ENCODE data around the gene DNAJB4. TPM values are rescaled to one million over a fixed set of nuclear protein-coding genes. Genes with fewer than 3 reads are reported as not detected.

The DNAJB4 gene
- total RNA-seq: 227 and 238 TPM in 2 replicates

DNA sequence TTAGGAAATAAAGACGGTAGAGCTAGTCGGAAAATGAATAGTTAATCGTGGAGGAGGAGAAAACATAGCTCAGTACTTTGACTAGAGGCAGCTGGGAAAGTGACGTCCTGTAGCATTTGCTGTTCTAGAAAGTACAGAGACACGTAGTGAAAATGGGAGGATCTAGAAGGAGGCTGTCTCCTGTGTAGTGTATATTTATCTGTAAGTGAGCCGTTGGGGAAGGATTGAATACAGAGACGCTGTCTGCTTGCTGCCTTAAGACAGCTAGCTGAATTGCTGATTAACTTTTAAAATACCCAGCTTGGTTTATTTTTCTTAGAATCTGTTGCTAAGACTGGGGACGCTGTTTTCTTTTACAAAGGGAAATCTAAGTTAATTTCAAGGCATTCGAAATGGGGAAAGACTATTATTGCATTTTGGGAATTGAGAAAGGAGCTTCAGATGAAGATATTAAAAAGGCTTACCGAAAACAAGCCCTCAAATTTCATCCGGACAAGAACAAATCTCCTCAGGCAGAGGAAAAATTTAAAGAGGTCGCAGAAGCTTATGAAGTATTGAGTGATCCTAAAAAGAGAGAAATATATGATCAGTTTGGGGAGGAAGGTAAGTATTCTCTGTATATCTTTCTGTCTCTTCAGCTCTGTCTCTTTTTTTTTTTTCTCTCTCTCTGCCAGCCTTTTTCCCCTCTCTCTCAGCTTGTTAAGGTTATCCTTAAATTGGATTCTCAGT, at the start of gene DNAJB4:
DNAJB4 (plus strand) TSS at position 221 of the 729 bp plus-strand sequence; CDS start at position 393, 172 bp downstream.

DNA sequence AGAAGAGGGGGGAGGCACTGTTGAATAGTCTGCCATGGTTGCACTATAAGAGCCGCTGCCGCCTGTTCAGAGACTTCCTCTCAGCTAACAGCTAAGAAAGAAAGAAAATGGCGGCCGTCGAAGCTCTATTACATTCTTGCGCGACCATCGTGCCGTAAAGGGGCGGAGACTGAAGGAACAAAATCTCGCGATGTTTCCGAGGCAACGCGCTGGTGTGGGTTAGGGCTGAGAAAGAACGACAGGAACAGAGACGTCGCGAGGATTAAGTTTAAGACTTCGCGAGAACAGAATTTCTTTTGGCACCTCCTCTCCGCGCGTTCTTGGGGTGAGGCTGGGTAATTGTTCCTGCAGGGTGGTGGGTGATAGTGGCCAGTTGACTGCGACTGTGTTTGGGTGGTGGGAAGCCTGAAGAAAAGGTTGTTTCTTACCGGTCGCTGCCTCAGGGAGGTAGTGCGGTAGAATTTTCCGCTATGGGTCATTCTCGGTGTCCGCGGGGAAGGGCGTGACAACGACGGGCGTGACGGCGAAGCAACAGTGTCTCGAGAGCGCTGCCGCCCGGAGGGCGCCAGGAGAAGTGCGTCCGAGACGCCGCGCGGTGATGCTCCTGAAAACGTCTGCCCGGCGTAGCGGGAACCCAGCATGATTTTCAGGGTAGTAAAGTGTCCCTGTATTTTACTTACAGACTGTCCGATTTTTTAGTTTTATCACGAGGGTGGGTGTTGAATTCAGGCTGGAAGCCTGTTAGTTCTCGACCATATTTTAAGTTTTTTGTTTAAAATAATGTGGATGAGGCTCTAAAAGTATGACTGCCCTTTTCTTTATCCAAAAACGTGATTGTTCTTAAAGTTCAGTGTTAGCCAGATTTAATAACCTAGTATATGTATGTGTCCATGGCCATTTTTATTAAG, 25.5 kb upstream of the DNAJB4 start, which contains the start of gene FUBP1:
FUBP1 (minus strand) TSS at position 104 of the 908 bp plus-strand sequence; CDS start at position 36, 68 bp downstream.

DNA sequence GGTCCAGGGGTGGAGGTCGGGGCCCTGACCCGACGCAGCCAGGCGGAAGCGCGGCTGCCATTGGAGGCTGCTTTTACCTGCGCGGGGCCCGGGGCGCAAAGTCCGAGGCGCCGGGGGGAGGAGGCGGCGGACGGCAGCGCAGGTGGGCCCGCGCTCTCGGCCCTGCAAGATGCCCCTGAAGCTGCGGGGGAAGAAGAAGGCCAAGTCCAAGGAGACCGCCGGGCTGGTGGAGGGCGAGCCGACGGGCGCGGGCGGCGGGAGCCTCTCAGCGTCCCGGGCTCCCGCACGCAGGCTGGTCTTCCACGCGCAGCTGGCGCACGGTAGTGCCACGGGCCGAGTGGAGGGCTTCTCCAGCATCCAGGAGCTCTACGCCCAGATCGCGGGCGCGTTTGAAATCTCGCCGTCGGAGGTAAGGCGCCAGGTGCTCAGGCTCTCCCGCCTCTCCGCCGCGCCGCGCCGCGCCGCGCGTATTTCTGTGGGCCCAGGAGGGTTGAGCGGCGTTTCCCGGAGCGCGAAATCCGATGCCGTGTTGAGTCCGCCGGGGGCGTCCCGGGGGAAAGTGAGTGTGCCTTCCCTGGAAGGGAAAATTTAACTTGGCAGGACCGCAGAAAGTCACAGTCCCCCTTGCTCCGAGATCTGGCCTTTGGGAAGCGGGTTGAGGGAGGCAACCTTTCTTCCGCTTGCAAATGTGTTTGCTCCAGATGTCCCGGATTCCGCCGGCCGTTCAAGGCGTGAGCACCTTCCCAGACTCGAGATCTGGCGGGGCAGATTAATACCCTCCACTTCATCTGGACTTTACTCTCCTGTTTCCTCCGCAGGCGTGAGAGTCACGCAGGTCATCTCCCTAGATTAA, 41.4 kb downstream of the DNAJB4 start, which contains the start of gene GIPC2:
GIPC2 (plus strand) TSS at position 41 of the 853 bp plus-strand sequence; CDS start at position 170, 129 bp downstream.

Small RNA genes within 50 kb of the gene (small RNA-seq; reads per million reads assigned to genes)
- gene AC103591.3: 1.4 reads per million, percentile 71 among the genes with 10 or more reads in this experiment

Other genes with a start within 250 kb of the DNAJB4 start
- 59.4 and 60.7 TPM in 2 replicates for gene USP33, start 245.1 kb upstream of the DNAJB4 start, total RNA-seq
- 16.3 and 18.1 TPM in 2 replicates for gene MIGA1, start 225.3 kb upstream of the DNAJB4 start, total RNA-seq
- gene NEXN, start 116.3 kb upstream of the DNAJB4 start, total RNA-seq: 2.3 and 2.4 TPM in 2 replicates
- gene FUBP1, start 25.9 kb upstream of the DNAJB4 start, total RNA-seq: 147 and 156 TPM in 2 replicates
- gene GIPC2, start 41.0 kb downstream of the DNAJB4 start, total RNA-seq: 12.4 and 14.7 TPM in 2 replicates

All from vein endothelial cell (primary cell).